Measurements from ENCODE around the gene THAP3. TPM values are rescaled to one million over a fixed set of nuclear protein-coding genes. Genes with fewer than 3 reads are reported as not detected.

The THAP3 gene
- total and polyA plus RNA-seq, 9 of the 15 experiments (the other 6 are each of a cell fraction or from before 2014, with no cell fraction given) = 1.9 to 31.2 (median 18.2) TPM

GRCh38 chr1:6672558-6672957 lies 47.9 kb downstream of the THAP3 start (continued):
- TF ChIP-seq CBFA2T3 (IDR thresholded peaks at IDR 0.05) = peak; percentile 77
- no peak for TF ChIP-seq TEAD1 (CRISPR knock-in tag; IDR thresholded peaks at IDR 0.05)
- TF ChIP-seq, protein P1, sequence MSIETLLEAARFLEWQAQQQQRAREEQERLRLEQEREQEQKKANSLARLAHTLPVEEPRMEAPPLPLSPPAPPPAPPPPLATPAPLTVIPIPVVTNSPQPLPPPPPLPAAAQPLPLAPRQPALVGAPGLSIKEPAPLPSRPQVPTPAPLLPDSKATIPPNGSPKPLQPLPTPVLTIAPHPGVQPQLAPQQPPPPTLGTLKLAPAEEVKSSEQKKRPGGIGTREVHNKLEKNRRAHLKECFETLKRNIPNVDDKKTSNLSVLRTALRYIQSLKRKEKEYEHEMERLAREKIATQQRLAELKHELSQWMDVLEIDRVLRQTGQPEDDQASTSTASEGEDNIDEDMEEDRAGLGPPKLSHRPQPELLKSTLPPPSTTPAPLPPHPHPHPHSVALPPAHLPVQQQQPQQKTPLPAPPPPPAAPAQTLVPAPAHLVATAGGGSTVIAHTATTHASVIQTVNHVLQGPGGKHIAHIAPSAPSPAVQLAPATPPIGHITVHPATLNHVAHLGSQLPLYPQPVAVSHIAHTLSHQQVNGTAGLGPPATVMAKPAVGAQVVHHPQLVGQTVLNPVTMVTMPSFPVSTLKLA (conservative IDR thresholded peaks at IDR 0.05) = no peak
- peak; percentile 25; the same call in 1 of the 2 replicates for TF ChIP-seq TEAD4 (IDR thresholded peaks at IDR 0.05; ENCODE audit: low read length)
- TF ChIP-seq TEAD4 (CRISPR knock-in tag; IDR thresholded peaks at IDR 0.05; ENCODE audit: borderline replicate concordance) = no peak
- no peak for TF ChIP-seq ZFPM2 (CRISPR knock-in tag; IDR thresholded peaks at IDR 0.05)
- TF ChIP-seq, protein P2, sequence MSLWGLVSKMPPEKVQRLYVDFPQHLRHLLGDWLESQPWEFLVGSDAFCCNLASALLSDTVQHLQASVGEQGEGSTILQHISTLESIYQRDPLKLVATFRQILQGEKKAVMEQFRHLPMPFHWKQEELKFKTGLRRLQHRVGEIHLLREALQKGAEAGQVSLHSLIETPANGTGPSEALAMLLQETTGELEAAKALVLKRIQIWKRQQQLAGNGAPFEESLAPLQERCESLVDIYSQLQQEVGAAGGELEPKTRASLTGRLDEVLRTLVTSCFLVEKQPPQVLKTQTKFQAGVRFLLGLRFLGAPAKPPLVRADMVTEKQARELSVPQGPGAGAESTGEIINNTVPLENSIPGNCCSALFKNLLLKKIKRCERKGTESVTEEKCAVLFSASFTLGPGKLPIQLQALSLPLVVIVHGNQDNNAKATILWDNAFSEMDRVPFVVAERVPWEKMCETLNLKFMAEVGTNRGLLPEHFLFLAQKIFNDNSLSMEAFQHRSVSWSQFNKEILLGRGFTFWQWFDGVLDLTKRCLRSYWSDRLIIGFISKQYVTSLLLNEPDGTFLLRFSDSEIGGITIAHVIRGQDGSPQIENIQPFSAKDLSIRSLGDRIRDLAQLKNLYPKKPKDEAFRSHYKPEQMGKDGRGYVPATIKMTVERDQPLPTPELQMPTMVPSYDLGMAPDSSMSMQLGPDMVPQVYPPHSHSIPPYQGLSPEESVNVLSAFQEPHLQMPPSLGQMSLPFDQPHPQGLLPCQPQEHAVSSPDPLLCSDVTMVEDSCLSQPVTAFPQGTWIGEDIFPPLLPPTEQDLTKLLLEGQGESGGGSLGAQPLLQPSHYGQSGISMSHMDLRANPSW (CRISPR knock-in tag; IDR thresholded peaks at IDR 0.05) = no peak
- TF ChIP-seq, protein P3, sequence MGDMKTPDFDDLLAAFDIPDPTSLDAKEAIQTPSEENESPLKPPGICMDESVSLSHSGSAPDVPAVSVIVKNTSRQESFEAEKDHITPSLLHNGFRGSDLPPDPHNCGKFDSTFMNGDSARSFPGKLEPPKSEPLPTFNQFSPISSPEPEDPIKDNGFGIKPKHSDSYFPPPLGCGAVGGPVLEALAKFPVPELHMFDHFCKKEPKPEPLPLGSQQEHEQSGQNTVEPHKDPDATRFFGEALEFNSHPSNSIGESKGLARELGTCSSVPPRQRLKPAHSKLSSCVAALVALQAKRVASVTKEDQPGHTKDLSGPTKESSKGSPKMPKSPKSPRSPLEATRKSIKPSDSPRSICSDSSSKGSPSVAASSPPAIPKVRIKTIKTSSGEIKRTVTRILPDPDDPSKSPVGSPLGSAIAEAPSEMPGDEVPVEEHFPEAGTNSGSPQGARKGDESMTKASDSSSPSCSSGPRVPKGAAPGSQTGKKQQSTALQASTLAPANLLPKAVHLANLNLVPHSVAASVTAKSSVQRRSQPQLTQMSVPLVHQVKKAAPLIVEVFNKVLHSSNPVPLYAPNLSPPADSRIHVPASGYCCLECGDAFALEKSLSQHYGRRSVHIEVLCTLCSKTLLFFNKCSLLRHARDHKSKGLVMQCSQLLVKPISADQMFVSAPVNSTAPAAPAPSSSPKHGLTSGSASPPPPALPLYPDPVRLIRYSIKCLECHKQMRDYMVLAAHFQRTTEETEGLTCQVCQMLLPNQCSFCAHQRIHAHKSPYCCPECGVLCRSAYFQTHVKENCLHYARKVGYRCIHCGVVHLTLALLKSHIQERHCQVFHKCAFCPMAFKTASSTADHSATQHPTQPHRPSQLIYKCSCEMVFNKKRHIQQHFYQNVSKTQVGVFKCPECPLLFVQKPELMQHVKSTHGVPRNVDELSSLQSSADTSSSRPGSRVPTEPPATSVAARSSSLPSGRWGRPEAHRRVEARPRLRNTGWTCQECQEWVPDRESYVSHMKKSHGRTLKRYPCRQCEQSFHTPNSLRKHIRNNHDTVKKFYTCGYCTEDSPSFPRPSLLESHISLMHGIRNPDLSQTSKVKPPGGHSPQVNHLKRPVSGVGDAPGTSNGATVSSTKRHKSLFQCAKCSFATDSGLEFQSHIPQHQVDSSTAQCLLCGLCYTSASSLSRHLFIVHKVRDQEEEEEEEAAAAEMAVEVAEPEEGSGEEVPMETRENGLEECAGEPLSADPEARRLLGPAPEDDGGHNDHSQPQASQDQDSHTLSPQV (IDR thresholded peaks at IDR 0.05) = no peak
- TF ChIP-seq TAL1 (IDR thresholded peaks at IDR 0.05) = peak; percentile 55; the same call in 1 of the 2 replicates
- no peak for TF ChIP-seq MAZ (CRISPR knock-in tag; conservative IDR thresholded peaks at IDR 0.05 in 1 of 2, IDR thresholded peaks at IDR 0.05 in 1 of 2)
- TF ChIP-seq NCOR1 (IDR thresholded peaks at IDR 0.05) = peak; percentile 47
- TF ChIP-seq ZFP1 (CRISPR knock-in tag; IDR thresholded peaks at IDR 0.05) = no peak
- TF ChIP-seq TCF3 (CRISPR knock-in tag; IDR thresholded peaks at IDR 0.05) = peak; percentile 48; the same call in 1 of the 2 replicates
- TF ChIP-seq DACH1 (IDR thresholded peaks at IDR 0.05; ENCODE audit: partially characterized antibody) = no peak
- peak; percentile 72 for TF ChIP-seq CBFA2T2 (conservative IDR thresholded peaks at IDR 0.05)
- TF ChIP-seq PRMT5 (CRISPR knock-in tag; IDR thresholded peaks at IDR 0.05) = no peak
- TF ChIP-seq NFRKB (IDR thresholded peaks at IDR 0.05; ENCODE audit: low read depth) = no peak

Measured in K562 (cell line).